NT2/D1 (cell line): ENCODE results near the gene HS1BP3.

Source experiments
- SUZ12 ChIP-seq: IDR thresholded peaks from 2 replicates; pipeline ENCODE4 v1.6.1; 2011; ENCODE audit not compliant: insufficient read length, insufficient read depth; ENCODE audit errors: extremely low read depth
- ZNF274 ChIP-seq: IDR thresholded peaks from 2 replicates; pipeline ENCODE4 v1.6.1; 2011; ENCODE audit warnings: mild to moderate bottlenecking, low read depth, low read length

DNA sequence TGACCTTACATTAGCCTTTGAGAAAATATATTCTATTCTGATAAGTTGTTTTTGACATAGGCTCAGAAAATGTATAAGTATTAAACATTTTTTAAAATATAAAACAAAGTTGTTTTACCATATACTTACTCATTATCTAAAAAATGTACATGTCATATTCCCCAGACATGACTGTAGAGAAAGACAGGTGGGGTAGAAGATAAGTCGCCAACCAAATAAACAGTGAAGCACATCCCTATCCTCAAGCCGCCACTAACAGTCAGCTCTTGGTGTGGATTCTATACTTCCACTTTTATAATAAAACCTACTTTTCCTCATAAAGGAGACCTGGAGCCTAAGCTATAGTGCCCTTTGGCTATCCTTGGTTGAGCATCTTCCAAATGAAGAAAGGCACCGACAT, 42.4 kb upstream of the HS1BP3 start:
- no peak for TF ChIP-seq SUZ12
- no peak for TF ChIP-seq ZNF274
